Measurements from ENCODE around the gene S100A13. TPM values are rescaled to one million over a fixed set of nuclear protein-coding genes. Genes with fewer than 3 reads are reported as not detected.

S100A13 gene
- total and polyA plus RNA-seq, 9 of the 15 experiments (the other 6 are each of a cell fraction or from before 2014, with no cell fraction given), result 41.9 to 129 (median 58.0) TPM

GRCh38 chr1:153658400-153659174 is 31.3 kb upstream of the S100A13 start, which contains the start of gene SNAPIN (continued):
- TF ChIP-seq POLR3A (IDR thresholded peaks at IDR 0.05; ENCODE audit: borderline replicate concordance, extremely low read depth, insufficient read depth, insufficient read length) (no peak), HEY1 (CRISPR knock-in tag; IDR thresholded peaks at IDR 0.05; ENCODE audit: borderline replicate concordance) (no peak), LCOR (CRISPR knock-in tag; IDR thresholded peaks at IDR 0.05) (peak; percentile 73), ZNF324 (CRISPR knock-in tag; IDR thresholded peaks at IDR 0.05) (no peak), ZNF134 (CRISPR knock-in tag; conservative IDR thresholded peaks at IDR 0.05) (no peak), CBX2 (IDR thresholded peaks at IDR 0.05; ENCODE audit: insufficient read depth, low read length, poor library complexity, severe bottlenecking) (no peak), ZNF280A (IDR thresholded peaks at IDR 0.05; ENCODE audit: low read depth, partially characterized antibody) (no peak), ZKSCAN8 (CRISPR knock-in tag; IDR thresholded peaks at IDR 0.05) (no peak), MXD1 (CRISPR knock-in tag; IDR thresholded peaks at IDR 0.05; ENCODE audit: borderline replicate concordance, poor library complexity, severe bottlenecking) (no peak), CEBPG (CRISPR knock-in tag; IDR thresholded peaks at IDR 0.05) (no peak), CEBPG (tag; conservative IDR thresholded peaks at IDR 0.05 in 1 of 2, IDR thresholded peaks at IDR 0.05 in 1 of 2) (no peak), IRF1 (CRISPR knock-in tag; IDR thresholded peaks at IDR 0.05; ENCODE audit: borderline replicate concordance) (no peak), HMGXB4 (CRISPR knock-in tag; IDR thresholded peaks at IDR 0.05) (no peak), POLR2AphosphoS2 (IDR thresholded peaks at IDR 0.05; ENCODE audit: low read length) (no peak), RHOXF2B (CRISPR knock-in tag; conservative IDR thresholded peaks at IDR 0.05) (no peak), ZNF436 (CRISPR knock-in tag; IDR thresholded peaks at IDR 0.05) (no peak), ZNF764 (CRISPR knock-in tag; IDR thresholded peaks at IDR 0.05; ENCODE audit: low read depth) (no peak), MED1 (CRISPR knock-in tag; IDR thresholded peaks at IDR 0.05; ENCODE audit: borderline replicate concordance) (no peak), SMAD1 (IDR thresholded peaks at IDR 0.05; ENCODE audit: low read depth, low read length, partially characterized antibody) (no peak), MEF2D (tag; conservative IDR thresholded peaks at IDR 0.05; ENCODE audit: low read depth) (no peak), HNRNPL (IDR thresholded peaks at IDR 0.05; ENCODE audit: low read depth, low read length) (no peak), FOXA3 (CRISPR knock-in tag; conservative IDR thresholded peaks at IDR 0.05 in 1 of 2, IDR thresholded peaks at IDR 0.05 in 1 of 2) (no peak), SMC3 (conservative IDR thresholded peaks at IDR 0.05; ENCODE audit: insufficient read depth, low read depth, low read length) (no peak), IRF2 (CRISPR knock-in tag; IDR thresholded peaks at IDR 0.05) (no peak)

All from K562 (cell line).